GM12878 (cell line): ENCODE measurements around the gene TOM1L2. TPM values are rescaled to one million over a fixed set of nuclear protein-coding genes. Genes with fewer than 3 reads are reported as not detected.

Experiments used
- ASH2L ChIP-seq: fragments of 300-600, 200-600 bp; sonication (generic); IDR thresholded peaks from 2 replicates; pipeline ENCODE4 v1.6.1; 2017; ENCODE audit warnings: low read depth, mild to moderate bottlenecking, borderline replicate concordance
- BCL11A ChIP-seq: IDR thresholded peaks from 2 replicates; pipeline ENCODE4 v1.6.1; 2011; ENCODE audit warnings: low read depth, low read length
- BCL3 ChIP-seq: IDR thresholded peaks from 2 replicates; pipeline ENCODE4 v1.6.1; 2011; ENCODE audit warnings: borderline replicate concordance, low read depth, mild to moderate bottlenecking, moderate library complexity, low read length; ENCODE audit not compliant: insufficient read depth, poor library complexity, severe bottlenecking
- BMI1 ChIP-seq: fragments of 450-650 bp; IDR thresholded peaks from 2 replicates; pipeline ENCODE4 v1.6.1; 2016; ENCODE audit warnings: mild to moderate bottlenecking, moderate library complexity, borderline replicate concordance
- IRF3 ChIP-seq: fragments of 450-650 bp; IDR thresholded peaks from 2 replicates; pipeline ENCODE4 v1.6.1; 2014; ENCODE audit warnings: mild to moderate bottlenecking
- IRF4 ChIP-seq: IDR thresholded peaks from 2 replicates; pipeline ENCODE4 v1.6.1; 2011; ENCODE audit warnings: low read depth, low read length
- KLF5 ChIP-seq: fragments of 450-650 bp; IDR thresholded peaks from 2 replicates; pipeline ENCODE4 v1.6.1; 2014; ENCODE audit warnings: mild to moderate bottlenecking; ENCODE audit not compliant: partially characterized antibody
- MYB ChIP-seq: fragments of 150-350 bp; IDR thresholded peaks from 2 replicates; pipeline ENCODE4 v1.6.1; 2014; ENCODE audit warnings: mild to moderate bottlenecking, low read depth, low read length, borderline replicate concordance
- NFIC ChIP-seq: IDR thresholded peaks from 2 replicates; pipeline ENCODE4 v1.6.1; 2012; ENCODE audit warnings: low read depth, mild to moderate bottlenecking, inconsistent platforms, low read length, moderate library complexity
- NFYB ChIP-seq: IDR thresholded peaks from 2 replicates; pipeline ENCODE4 v1.6.1; 2011; ENCODE audit warnings: low read depth, mild to moderate bottlenecking, low read length, improper control_type of control experiment, moderate library complexity; ENCODE audit not compliant: insufficient read depth
- POU2F2 ChIP-seq: IDR thresholded peaks from 3 replicates; pipeline ENCODE4 v1.6.1; 2011; ENCODE audit warnings: low read depth, mild to moderate bottlenecking, low read length, borderline replicate concordance
- RAD51 ChIP-seq: fragments of 450-650 bp; IDR thresholded peaks from 2 replicates; pipeline ENCODE4 v1.6.1; 2016; ENCODE audit warnings: moderate library complexity, mild to moderate bottlenecking, inconsistent platforms
- SMC3 ChIP-seq: IDR thresholded peaks from 2 replicates; pipeline ENCODE4 v1.6.1; 2011; ENCODE audit warnings: low read length, improper control_type of control experiment, borderline replicate concordance
- TAF1 ChIP-seq: IDR thresholded peaks from 2 replicates; pipeline ENCODE4 v1.6.1; 2011; ENCODE audit warnings: mild to moderate bottlenecking, low read depth, low read length, borderline replicate concordance
- TCF3 ChIP-seq: IDR thresholded peaks from 2 replicates; pipeline ENCODE4 v1.6.1; 2012; ENCODE audit warnings: low read depth, mild to moderate bottlenecking, low read length, borderline replicate concordance; ENCODE audit not compliant: insufficient read depth
- ZSCAN29 ChIP-seq: fragments of 450-650 bp; IDR thresholded peaks from 2 replicates; pipeline ENCODE4 v1.6.1; 2017; ENCODE audit warnings: mild to moderate bottlenecking, moderate library complexity
- polyA plus RNA-seq, 11 experiments: library from polyadenylated mRNA; depleted of rRNA in 4 of 11; unstranded in 6 of 11; stranded (reverse) in 5 of 11; fragments of >200 nt; fragmentation: Nextera tagmentation in 4 of 11; fragmentation: Illumina TruSeq in 1 of 11; extraction: Ambion mirVana in 4 of 11; extraction: Trizol in 1 of 11; gene quantifications; 1 replicate in 1 of 11; 2 replicates in 10 of 11; pipeline versions ENCODE4 v1.2.1 to v1.2.3, GENCODE V29; 2011 to 2016; ENCODE audit warnings: inconsistent platforms in 2 of 11, missing spikeins in 2 of 11, low read depth in 1 of 11
- total RNA-seq, 4 experiments: library from RNA; depleted of rRNA in 3 of 4; stranded (reverse); fragments of >200 nt in 3 of 4; fragmentation: Illumina TruSeq in 1 of 4; extraction: Trizol in 1 of 4; gene quantifications; 2 replicates each; pipeline versions ENCODE4 v1.2.1 to v1.2.3, GENCODE V29; 2013 to 2021
- TF ChIP-seq, protein P1 (sequence below): fragments of 450-650 bp; formaldehyde crosslinking; IDR thresholded peaks from 2 replicates; pipeline ENCODE4 v1.4.0; 2020; ENCODE audit warnings: mild to moderate bottlenecking, moderate library complexity
- TF ChIP-seq, protein P2 (sequence below): fragments of 150-350 bp; IDR thresholded peaks from 2 replicates; pipeline ENCODE4 v1.6.1; 2016; ENCODE audit warnings: low read depth, low read length

Gene TOM1L2
- total and polyA plus RNA-seq, 10 of the 15 experiments (the other 5 are each of a cell fraction or from before 2014, with no cell fraction given): 0.19 to 19.2 (median 8.1) TPM

- TF ChIP-seq TAF1: no peak
- TF ChIP-seq RAD51: no peak
- TF ChIP-seq SMC3: no peak
- TF ChIP-seq BCL11A: no peak
- no peak for TF ChIP-seq IRF3
- TF ChIP-seq NFIC: no peak
- peak; percentile 67; the same call in 1 of the 2 replicates for TF ChIP-seq IRF4
- TF ChIP-seq, protein P1, sequence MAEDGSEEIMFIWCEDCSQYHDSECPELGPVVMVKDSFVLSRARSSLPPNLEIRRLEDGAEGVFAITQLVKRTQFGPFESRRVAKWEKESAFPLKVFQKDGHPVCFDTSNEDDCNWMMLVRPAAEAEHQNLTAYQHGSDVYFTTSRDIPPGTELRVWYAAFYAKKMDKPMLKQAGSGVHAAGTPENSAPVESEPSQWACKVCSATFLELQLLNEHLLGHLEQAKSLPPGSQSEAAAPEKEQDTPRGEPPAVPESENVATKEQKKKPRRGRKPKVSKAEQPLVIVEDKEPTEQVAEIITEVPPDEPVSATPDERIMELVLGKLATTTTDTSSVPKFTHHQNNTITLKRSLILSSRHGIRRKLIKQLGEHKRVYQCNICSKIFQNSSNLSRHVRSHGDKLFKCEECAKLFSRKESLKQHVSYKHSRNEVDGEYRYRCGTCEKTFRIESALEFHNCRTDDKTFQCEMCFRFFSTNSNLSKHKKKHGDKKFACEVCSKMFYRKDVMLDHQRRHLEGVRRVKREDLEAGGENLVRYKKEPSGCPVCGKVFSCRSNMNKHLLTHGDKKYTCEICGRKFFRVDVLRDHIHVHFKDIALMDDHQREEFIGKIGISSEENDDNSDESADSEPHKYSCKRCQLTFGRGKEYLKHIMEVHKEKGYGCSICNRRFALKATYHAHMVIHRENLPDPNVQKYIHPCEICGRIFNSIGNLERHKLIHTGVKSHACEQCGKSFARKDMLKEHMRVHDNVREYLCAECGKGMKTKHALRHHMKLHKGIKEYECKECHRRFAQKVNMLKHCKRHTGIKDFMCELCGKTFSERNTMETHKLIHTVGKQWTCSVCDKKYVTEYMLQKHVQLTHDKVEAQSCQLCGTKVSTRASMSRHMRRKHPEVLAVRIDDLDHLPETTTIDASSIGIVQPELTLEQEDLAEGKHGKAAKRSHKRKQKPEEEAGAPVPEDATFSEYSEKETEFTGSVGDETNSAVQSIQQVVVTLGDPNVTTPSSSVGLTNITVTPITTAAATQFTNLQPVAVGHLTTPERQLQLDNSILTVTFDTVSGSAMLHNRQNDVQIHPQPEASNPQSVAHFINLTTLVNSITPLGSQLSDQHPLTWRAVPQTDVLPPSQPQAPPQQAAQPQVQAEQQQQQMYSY (CRISPR knock-in tag): no peak
- TF ChIP-seq TCF3: peak; percentile 88; the same call in 1 of the 2 replicates
- no peak for TF ChIP-seq NFYB
- TF ChIP-seq MYB: no peak
- no peak for TF ChIP-seq KLF5
- TF ChIP-seq ASH2L: no peak
- TF ChIP-seq POU2F2: peak; percentile 90; the same call in 2 of the 3 replicates
- TF ChIP-seq, protein P2, sequence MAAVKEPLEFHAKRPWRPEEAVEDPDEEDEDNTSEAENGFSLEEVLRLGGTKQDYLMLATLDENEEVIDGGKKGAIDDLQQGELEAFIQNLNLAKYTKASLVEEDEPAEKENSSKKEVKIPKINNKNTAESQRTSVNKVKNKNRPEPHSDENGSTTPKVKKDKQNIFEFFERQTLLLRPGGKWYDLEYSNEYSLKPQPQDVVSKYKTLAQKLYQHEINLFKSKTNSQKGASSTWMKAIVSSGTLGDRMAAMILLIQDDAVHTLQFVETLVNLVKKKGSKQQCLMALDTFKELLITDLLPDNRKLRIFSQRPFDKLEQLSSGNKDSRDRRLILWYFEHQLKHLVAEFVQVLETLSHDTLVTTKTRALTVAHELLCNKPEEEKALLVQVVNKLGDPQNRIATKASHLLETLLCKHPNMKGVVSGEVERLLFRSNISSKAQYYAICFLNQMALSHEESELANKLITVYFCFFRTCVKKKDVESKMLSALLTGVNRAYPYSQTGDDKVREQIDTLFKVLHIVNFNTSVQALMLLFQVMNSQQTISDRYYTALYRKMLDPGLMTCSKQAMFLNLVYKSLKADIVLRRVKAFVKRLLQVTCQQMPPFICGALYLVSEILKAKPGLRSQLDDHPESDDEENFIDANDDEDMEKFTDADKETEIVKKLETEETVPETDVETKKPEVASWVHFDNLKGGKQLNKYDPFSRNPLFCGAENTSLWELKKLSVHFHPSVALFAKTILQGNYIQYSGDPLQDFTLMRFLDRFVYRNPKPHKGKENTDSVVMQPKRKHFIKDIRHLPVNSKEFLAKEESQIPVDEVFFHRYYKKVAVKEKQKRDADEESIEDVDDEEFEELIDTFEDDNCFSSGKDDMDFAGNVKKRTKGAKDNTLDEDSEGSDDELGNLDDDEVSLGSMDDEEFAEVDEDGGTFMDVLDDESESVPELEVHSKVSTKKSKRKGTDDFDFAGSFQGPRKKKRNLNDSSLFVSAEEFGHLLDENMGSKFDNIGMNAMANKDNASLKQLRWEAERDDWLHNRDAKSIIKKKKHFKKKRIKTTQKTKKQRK: no peak
- TF ChIP-seq ZSCAN29: no peak
- TF ChIP-seq BMI1: no peak
- TF ChIP-seq BCL3: no peak
Observed at GRCh38 chr17:17808706-17809432, 163.3 kb downstream of the TOM1L2 start (continued).
